ENCODE results near the gene REM2.

- no peak for TF ChIP-seq CTCF (IDR thresholded peaks at IDR 0.05)
- no peak for TF ChIP-seq POLR2A (IDR thresholded peaks at IDR 0.05)
Observed at GRCh38 chr14:22872833-22873520, 10.0 kb upstream of the REM2 start.
